Anterior cingulate cortex (tissue), 58 donors: ENCODE data around the gene B4GALNT4.
"Not testable (repeated sequence)": the region's sequence is repeated elsewhere in the genome, so short reads cannot be mapped to it uniquely, and the experiment has no call there.

Source experiments
- DNase-seq, 58 donors: peaks; one replicate each; lab custom pipeline; 2025; lab: John Stamatoyannopoulos, UW

The B4GALNT4 gene

GRCh38 chr11:417652-418342 is 48.5 kb downstream of the B4GALNT4 start:
- DNase-seq: no peak

GRCh38 chr11:418343-419247 is 49.3 kb downstream of the B4GALNT4 start:
- DNase-seq: no peak

GRCh38 chr11:419248-420005 is 50.1 kb downstream of the B4GALNT4 start:
- no peak for DNase-seq

GRCh38 chr11:420054-420910 is 51.0 kb downstream of the B4GALNT4 start:
- no peak for DNase-seq

- no peak for DNase-seq
Measured at GRCh38 chr11:420911-421321, 51.6 kb downstream of the B4GALNT4 start.

- no peak for DNase-seq
Measured at GRCh38 chr11:422249-422656, 53.0 kb downstream of the B4GALNT4 start.

- DNase-seq: no peak
Measured at GRCh38 chr11:424232-424631, 54.9 kb downstream of the B4GALNT4 start.

GRCh38 chr11:424766-425165 is 55.5 kb downstream of the B4GALNT4 start:
- DNase-seq: not testable (repeated sequence)

- no peak for DNase-seq
Measured at GRCh38 chr11:425301-425700, 56.0 kb downstream of the B4GALNT4 start.

- DNase-seq: no peak
Measured at GRCh38 chr11:426851-427250, 57.6 kb downstream of the B4GALNT4 start.

GRCh38 chr11:428295-428694 is 59.0 kb downstream of the B4GALNT4 start:
- no peak for DNase-seq

- DNase-seq: no peak
Measured at GRCh38 chr11:429391-429790, 60.1 kb downstream of the B4GALNT4 start.

- DNase-seq: no peak
Measured at GRCh38 chr11:429931-430456, 60.7 kb downstream of the B4GALNT4 start.
